Gastrocnemius medialis (tissue), 4 donors: Measurements from ENCODE around the gene MYCN.

Experiments used
- POLR2A ChIP-seq, 2 donors: fragments of 450-650 bp; IDR thresholded peaks; one replicate each; pipeline ENCODE4 v1.6.1; 2017; ENCODE audit warnings: antibody characterized with exemption in 2 of 2, mild to moderate bottlenecking in 2 of 2, moderate library complexity in 2 of 2
- TF ChIP-seq, protein P1 (sequence below), 5 experiments: fragments of 450-650 bp in 3 of 5; fragments of 200-600 bp in 2 of 5; sonication (generic) in 2 of 5; IDR thresholded peaks in 4 of 5; conservative IDR thresholded peaks in 1 of 5; 1 replicate in 4 of 5; 2 replicates in 1 of 5; pipeline ENCODE4 v1.5.1; 2016 to 2019; ENCODE audit warnings: antibody characterized with exemption in 5 of 5, mild to moderate bottlenecking in 3 of 5, moderate library complexity in 3 of 5

DNA sequence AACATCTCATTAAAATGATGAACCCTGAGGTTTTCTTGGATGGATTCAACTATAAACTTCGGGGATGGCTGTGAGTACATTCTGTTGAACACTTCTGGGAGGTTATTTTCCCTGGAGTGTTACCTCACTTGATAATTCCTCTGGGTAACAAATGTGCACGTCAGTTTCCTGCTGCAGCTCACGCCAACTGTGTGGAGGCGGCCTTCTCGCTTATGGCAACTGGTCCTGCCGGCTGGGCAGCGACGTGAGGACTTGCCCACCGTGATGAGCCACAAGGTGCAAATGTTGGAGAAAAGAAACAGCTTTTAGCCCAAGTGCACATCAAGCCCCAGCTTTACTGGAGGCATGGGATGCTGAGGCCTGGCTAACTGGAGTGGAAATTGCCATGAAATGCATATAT lies 15.9 kb downstream of the MYCN start:
- TF ChIP-seq POLR2A (IDR thresholded peaks at IDR 0.05), result no peak
- TF ChIP-seq, protein P1, sequence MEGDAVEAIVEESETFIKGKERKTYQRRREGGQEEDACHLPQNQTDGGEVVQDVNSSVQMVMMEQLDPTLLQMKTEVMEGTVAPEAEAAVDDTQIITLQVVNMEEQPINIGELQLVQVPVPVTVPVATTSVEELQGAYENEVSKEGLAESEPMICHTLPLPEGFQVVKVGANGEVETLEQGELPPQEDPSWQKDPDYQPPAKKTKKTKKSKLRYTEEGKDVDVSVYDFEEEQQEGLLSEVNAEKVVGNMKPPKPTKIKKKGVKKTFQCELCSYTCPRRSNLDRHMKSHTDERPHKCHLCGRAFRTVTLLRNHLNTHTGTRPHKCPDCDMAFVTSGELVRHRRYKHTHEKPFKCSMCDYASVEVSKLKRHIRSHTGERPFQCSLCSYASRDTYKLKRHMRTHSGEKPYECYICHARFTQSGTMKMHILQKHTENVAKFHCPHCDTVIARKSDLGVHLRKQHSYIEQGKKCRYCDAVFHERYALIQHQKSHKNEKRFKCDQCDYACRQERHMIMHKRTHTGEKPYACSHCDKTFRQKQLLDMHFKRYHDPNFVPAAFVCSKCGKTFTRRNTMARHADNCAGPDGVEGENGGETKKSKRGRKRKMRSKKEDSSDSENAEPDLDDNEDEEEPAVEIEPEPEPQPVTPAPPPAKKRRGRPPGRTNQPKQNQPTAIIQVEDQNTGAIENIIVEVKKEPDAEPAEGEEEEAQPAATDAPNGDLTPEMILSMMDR (IDR thresholded peaks at IDR 0.05 in 4 of 5, conservative IDR thresholded peaks at IDR 0.05 in 1 of 5), result no peak
